GM19193 (cell line): ENCODE results near the gene GTF3C4.

ENCODE experiments used
- POLR2A ChIP-seq: IDR thresholded peaks from 4 replicates; pipeline ENCODE4 v1.6.1; 2011; ENCODE audit not compliant: insufficient read depth, insufficient read length; ENCODE audit errors: extremely low read depth

The GTF3C4 gene

DNA sequence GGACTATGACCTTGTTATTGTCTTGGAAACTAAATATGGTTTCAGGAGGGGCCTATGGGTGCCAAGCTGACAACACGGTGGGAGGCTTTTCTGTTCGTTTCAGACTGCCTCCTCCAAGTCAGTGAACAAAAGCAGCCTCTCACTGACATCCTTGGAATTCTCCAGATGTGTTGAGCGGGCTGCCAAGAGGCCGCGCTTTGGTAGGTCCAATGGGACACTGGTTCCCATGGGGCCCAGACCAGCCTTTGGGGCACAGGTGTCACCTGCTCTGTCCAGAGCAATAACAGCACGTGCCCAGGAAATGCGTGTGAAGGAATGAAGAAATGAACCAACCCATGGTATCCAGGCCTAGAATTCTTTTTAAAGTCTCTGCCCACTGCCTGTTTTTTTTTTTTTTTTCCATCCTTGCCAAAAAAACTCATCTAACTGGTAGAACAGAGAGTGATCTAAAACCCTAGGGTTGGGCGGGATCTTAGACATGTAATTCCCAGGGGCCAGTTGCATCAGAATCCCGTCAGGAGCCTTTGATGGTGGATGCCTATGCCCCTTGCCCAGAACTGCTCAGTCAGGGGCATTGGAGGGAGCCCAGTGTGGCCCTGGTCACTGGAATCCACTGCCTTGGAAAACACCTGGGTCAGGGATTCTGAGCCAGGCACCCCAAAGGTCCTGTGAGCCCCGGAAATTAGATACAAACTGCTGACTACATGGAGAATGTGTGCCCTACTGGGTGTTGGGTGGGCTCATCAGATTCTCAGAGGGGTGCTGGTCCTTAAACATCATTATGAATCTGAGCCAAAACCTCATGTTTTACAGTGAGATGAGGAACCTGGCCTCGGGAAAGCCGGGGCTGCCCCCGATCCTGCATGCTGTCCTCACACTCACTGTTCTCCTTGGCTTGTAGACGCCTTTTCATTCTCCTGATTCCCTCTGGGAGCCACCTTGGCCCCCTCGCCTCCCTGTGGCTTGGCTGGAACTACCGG lies 60.1 kb downstream of the GTF3C4 start:
- TF ChIP-seq POLR2A: no peak

DNA sequence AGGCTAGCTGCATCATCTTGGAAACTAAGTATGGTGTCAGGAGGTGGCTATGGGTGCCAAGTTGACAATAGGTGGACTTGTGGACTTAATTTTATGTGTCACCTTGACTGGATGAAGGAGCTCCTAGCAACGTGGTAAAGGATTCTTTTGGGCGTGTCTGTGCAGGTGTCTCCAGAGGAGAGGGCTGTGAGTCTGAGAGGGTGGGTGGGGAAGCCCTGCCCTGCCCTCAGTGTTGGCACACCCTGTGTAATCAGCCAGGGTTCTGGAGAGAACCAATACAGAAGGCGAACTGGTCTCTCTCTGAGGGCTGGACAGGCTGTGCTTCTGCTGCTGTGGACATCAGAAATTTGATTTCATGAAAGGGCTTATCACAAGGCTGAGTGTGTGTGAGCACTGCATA lies 61.0 kb downstream of the GTF3C4 start:
- no peak for TF ChIP-seq POLR2A

DNA sequence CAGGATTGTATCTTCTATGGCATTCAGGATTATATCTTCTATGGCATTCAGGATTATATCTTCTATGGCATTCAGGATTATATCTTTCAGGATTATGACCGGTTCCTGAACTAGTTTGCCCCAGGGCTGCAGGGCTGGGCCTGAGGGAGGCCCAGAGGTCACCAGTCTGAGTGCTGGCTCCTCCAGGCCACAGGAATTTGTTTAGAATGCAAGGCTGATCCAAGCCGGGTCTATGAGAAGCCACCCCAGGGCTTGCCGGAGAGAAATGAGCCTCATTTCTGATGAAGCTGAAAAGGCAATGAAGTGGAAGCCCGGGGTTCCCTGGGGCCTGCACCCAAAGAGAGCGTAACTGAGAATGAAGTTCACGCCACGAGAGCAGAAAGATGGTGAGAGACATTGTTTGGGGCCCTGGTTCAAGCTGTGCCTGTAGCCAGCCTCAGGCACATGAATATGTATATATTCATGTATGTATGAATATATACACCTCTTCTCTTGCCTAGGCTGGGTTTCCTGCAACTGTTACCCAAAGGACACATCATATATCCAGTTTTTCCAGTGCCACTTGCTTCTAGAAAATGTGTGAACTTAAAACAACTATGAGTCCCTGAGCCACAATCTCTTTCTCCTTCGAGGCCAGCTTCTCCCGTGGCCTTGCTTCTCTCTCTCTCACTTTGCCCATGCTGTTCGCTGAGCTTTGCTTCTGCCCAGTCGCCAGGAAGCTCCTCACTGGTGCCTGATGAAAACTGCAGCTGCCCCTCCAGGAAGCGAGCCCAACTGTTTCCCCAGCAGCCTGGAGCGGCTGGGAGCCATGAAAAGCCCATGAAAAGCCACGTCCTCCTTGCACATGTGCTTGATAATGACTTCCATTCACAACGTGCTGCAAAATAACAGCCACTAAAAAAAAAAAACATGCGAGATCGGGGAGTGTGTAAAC lies 62.3 kb downstream of the GTF3C4 start:
- TF ChIP-seq POLR2A: no peak

DNA sequence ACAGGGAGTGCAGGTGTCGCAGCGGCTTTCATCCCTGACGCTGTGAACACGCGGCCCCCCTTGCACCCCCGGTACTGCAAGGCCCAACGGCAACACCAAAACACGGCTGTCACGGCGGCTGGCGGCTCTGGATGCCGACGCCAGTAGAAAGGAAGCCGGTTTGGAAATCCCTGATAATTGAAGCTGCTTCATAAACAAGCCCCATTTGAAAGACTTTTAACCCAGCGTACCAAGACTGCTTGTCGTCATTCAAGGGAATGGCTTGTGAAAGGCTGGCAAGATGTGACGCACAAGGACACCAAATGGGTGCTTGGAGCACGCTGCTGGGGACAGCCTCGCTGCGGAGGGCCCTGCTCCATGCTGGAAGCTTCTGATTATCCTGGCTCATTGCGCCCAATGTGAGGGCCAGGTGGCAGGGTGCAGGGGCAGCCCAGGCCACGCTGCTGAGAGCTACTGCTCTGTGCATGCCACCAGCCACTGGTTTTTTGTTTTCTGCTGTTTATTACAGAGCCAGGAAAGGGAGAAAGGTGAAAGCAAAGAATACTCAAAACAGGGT lies 63.1 kb downstream of the GTF3C4 start:
- no peak for TF ChIP-seq POLR2A

- TF ChIP-seq POLR2A: no peak
Observed at GRCh38 chr9:132739710-132740310, 69.5 kb downstream of the GTF3C4 start.

GRCh38 chr9:132740526-132741309 lies 70.5 kb downstream of the GTF3C4 start:
- TF ChIP-seq POLR2A: no peak

DNA sequence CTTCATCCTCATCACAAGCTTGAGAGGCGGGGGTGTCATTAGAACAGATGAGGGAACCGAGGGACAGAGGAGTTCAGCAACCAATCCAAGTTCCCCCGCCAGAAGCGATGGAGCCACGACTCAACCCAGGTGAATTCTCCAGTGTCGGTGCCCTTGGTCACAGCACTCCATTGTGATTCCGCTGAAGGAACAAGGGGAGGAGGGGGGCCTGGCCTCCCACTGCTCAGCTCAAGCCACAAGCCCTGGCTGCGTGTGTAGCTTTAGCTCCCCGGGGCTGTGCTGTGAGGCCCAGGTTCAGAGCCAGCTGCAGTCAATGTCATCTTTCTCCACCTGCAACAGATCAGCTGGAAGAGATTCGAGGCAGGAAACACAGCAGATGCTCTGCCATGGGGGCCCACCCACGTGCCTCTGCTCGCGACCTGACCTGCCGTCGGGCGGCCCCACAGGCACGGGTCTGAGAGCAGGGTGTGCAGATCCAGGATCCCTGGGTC lies 72.6 kb downstream of the GTF3C4 start:
- no peak for TF ChIP-seq POLR2A

- no peak for TF ChIP-seq POLR2A
Observed at GRCh38 chr9:132743931-132744479, 73.7 kb downstream of the GTF3C4 start.
